ENCODE data around the gene SLC6A16.
"Not testable (repeated sequence)": the region's sequence is repeated elsewhere in the genome, so short reads cannot be mapped to it uniquely, and the experiment has no call there.

Gene SLC6A16

GRCh38 chr19:49344505-49345423 is 19.8 kb upstream of the SLC6A16 start:
- DNase-seq (ENCODE audit: low read depth in 2 of 2), result no peak

GRCh38 chr19:49343123-49343522 is 18.1 kb upstream of the SLC6A16 start:
- DNase-seq (ENCODE audit: low read depth in 2 of 2), result no peak

GRCh38 chr19:49342291-49342721 is 17.3 kb upstream of the SLC6A16 start:
- no peak for DNase-seq (ENCODE audit: low read depth in 2 of 2)

- DNase-seq (ENCODE audit: low read depth in 2 of 2), result no peak
Measured at GRCh38 chr19:49340865-49341718, 16.1 kb upstream of the SLC6A16 start.

GRCh38 chr19:49340069-49340864 is 15.3 kb upstream of the SLC6A16 start:
- no peak for DNase-seq (ENCODE audit: low read depth in 2 of 2)

- no peak for DNase-seq (ENCODE audit: low read depth in 2 of 2)
Measured at GRCh38 chr19:49339301-49340068, 14.5 kb upstream of the SLC6A16 start.

- DNase-seq (ENCODE audit: low read depth in 2 of 2), result no peak
Measured at GRCh38 chr19:49338691-49339300, 13.8 kb upstream of the SLC6A16 start.

- no peak for DNase-seq (ENCODE audit: low read depth in 2 of 2)
Measured at GRCh38 chr19:49338023-49338677, 13.2 kb upstream of the SLC6A16 start.

- DNase-seq (ENCODE audit: low read depth in 2 of 2), result no peak
Measured at GRCh38 chr19:49337267-49338022, 12.5 kb upstream of the SLC6A16 start.

- no peak for DNase-seq (ENCODE audit: low read depth in 2 of 2)
Measured at GRCh38 chr19:49336482-49337266, 11.7 kb upstream of the SLC6A16 start.

- DNase-seq (ENCODE audit: low read depth in 2 of 2), result no peak
Measured at GRCh38 chr19:49335784-49336481, 10.9 kb upstream of the SLC6A16 start.

- DNase-seq (ENCODE audit: low read depth in 2 of 2), result peak in 1 of 2 donors; percentile 18
Measured at GRCh38 chr19:49335071-49335783, 10.2 kb upstream of the SLC6A16 start, which contains the start of gene CD37. Gene CD37 (plus strand): TSS chr19:49335406. CDS start chr19:49335541, 135 bp downstream.

GRCh38 chr19:49333811-49334288 is 8.9 kb upstream of the SLC6A16 start:
- DNase-seq (ENCODE audit: low read depth in 2 of 2), result peak; percentile 33 to 48

- DNase-seq (ENCODE audit: low read depth in 2 of 2), result no peak
Measured at GRCh38 chr19:49333418-49333805, 8.4 kb upstream of the SLC6A16 start.

GRCh38 chr19:49332691-49333417 is 7.9 kb upstream of the SLC6A16 start:
- not testable (repeated sequence) for DNase-seq (ENCODE audit: low read depth in 2 of 2)

- peak in 1 of 2 donors; percentile 22 for DNase-seq (ENCODE audit: low read depth in 2 of 2)
Measured at GRCh38 chr19:49331616-49332055, 6.6 kb upstream of the SLC6A16 start.
